GM23248 (cell line): ENCODE measurements around the gene YTHDF1. TPM values are rescaled to one million over a fixed set of nuclear protein-coding genes. Genes with fewer than 3 reads are reported as not detected.

ENCODE experiments used
- DNase-seq: peaks from one replicate; pipeline ENCODE4 v3.0.0-alpha.2; 2015
- H2AFZ ChIP-seq: fragments of 200-600 bp; sonication (generic); 2 replicates; pipeline ENCODE4 v1.6.1; 2016; ENCODE audit warnings: antibody characterized with exemption
- H3F3A ChIP-seq: fragments of 200-600 bp; sonication (generic); 2 replicates; pipeline ENCODE4 v1.6.1; 2016; ENCODE audit warnings: mild to moderate bottlenecking, antibody characterized with exemption, mixed run types; ENCODE audit not compliant: insufficient read depth
- H3K27ac ChIP-seq: fragments of 200-600 bp; sonication (generic); 2 replicates; pipeline ENCODE4 v1.5.1; 2016; ENCODE audit warnings: mild to moderate bottlenecking
- H3K27me3 ChIP-seq: fragments of 200-600 bp; sonication (generic); replicated peaks from 2 replicates; pipeline ENCODE4 v1.6.1; 2016; ENCODE audit warnings: mild to moderate bottlenecking; ENCODE audit not compliant: insufficient read depth
- H3K36me3 ChIP-seq: fragments of 200-600 bp; sonication (generic); 2 replicates; pipeline ENCODE4 v1.6.1; 2016; ENCODE audit warnings: low read depth, mild to moderate bottlenecking
- H3K4me1 ChIP-seq: fragments of 200-600 bp; sonication (generic); 2 replicates; pipeline ENCODE4 v1.6.1; 2016; ENCODE audit warnings: mild to moderate bottlenecking; ENCODE audit not compliant: insufficient read depth
- H3K4me2 ChIP-seq: fragments of 200-600 bp; sonication (generic); one replicate; pipeline ENCODE4 v1.6.1; 2016; ENCODE audit warnings: mild to moderate bottlenecking; ENCODE audit not compliant: unreplicated experiment
- H3K4me3 ChIP-seq: fragments of 200-600 bp; sonication (generic); 2 replicates; pipeline ENCODE4 v1.5.1; 2016; ENCODE audit warnings: mild to moderate bottlenecking
- H3K79me2 ChIP-seq: fragments of 200-600 bp; sonication (generic); 2 replicates; pipeline ENCODE4 v1.6.1; 2016; ENCODE audit warnings: mild to moderate bottlenecking; ENCODE audit not compliant: insufficient read depth
- H3K9ac ChIP-seq: fragments of 200-600 bp; sonication (generic); 2 replicates; pipeline ENCODE4 v1.6.1; 2016; ENCODE audit warnings: mild to moderate bottlenecking
- H3K9me2 ChIP-seq: fragments of 200-600 bp; sonication (generic); 2 replicates; pipeline ENCODE4 v1.6.1; 2016; ENCODE audit warnings: mixed run types, mild to moderate bottlenecking, moderate library complexity; ENCODE audit not compliant: insufficient read depth
- H3K9me3 ChIP-seq: fragments of 200-600 bp; sonication (generic); one replicate; pipeline ENCODE4 v1.6.1; 2017; ENCODE audit warnings: low read depth
- H4K20me1 ChIP-seq: fragments of 200-600 bp; sonication (generic); 2 replicates; pipeline ENCODE4 v1.6.0; 2016; ENCODE audit not compliant: insufficient read depth
- EZH2 ChIP-seq: fragments of 200-600 bp; sonication (generic); IDR thresholded peaks from 2 replicates; pipeline ENCODE4 v1.6.1; 2018; ENCODE audit warnings: antibody characterized with exemption, mild to moderate bottlenecking; ENCODE audit not compliant: insufficient read depth, poor library complexity, severe bottlenecking
- EZH2phosphoT487 ChIP-seq: fragments of 200-600 bp; sonication (generic); IDR thresholded peaks from 2 replicates; pipeline ENCODE4 v1.6.1; 2018; ENCODE audit warnings: antibody characterized with exemption, moderate library complexity, mild to moderate bottlenecking, low read depth; ENCODE audit not compliant: insufficient read depth
- WGBS, 2 experiments: methylation state at CpG; one replicate each; pipeline ENCODE4 v1.1.6; 2015 to 2017; ENCODE audit warnings: low lambda C conversion rate in 2 of 2, low coverage in 1 of 2; ENCODE audit errors: missing lambda C conversion rate in 2 of 2; 5-methylcytosine and 5-hydroxymethylcytosine counted together
- in situ Hi-C: fragments of 300-500 bp; cut with MboI; formaldehyde crosslinking; loops from 2 replicates; pipeline ENCODE4 v1.15.0; 2020
- polyA plus RNA-seq: library from polyadenylated mRNA; unstranded; fragments of >200 nt; fragmentation: Nextera tagmentation; extraction: Ambion mirVana; gene quantifications from 2 replicates; pipeline ENCODE4 v1.2.1, GENCODE V29; 2016
- total RNA-seq: library from RNA; depleted of rRNA; stranded (reverse); fragments of >200 nt; shearing (Covaris generic); gene quantifications from 2 replicates; pipeline ENCODE4 v1.2.3, GENCODE V29; 2014

The YTHDF1 gene
- total and polyA plus RNA-seq, 2 experiments from 2014 or later: 16.7 to 20.4 TPM

DNA sequence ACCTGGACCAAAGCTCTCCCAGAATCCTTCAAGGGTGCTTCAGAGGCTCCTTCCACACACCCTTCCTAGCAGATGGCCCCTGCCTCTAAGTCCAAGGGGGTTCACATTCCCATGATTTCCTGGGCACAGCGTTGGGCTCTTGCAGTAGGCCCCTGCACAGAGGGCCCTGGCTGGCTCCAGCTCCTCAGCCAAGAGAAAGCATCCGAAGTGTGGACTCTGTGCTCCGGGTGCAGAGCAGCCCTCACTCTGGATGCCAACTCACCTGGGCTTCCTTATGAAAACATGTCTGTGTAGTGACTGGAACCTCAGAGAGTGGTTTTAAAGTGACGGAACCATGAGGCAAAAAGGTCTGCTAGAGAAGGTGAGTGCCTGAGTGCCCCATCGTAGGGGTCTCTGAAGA is 11.6 kb downstream of the YTHDF1 start:
- Histone ChIP-seq H3K4me3 (no peak overlapping the region), H3K9ac (no peak overlapping the region), H3K4me2 (no peak overlapping the region), H3K36me3 (peaks cover 14% of the 10 kb centered on the region; the same call in 1 of the 2 replicates), H3K9me3 (no peaks in the 10 kb centered on the region), H4K20me1 (no peaks in the 10 kb centered on the region; the same call in 1 of the 2 replicates), H3K27ac (no peak overlapping the region), H3F3A (no peaks in the 10 kb centered on the region; the same call in 1 of the 2 replicates), H2AFZ (no peak overlapping the region), H3K79me2 (peaks cover 100% of the 10 kb centered on the region), H3K9me2 (no peaks in the 10 kb centered on the region), H3K27me3 (no peaks in the 10 kb centered on the region), H3K4me1 (no peaks in the 10 kb centered on the region)
- TF ChIP-seq EZH2phosphoT487: no peak
- no peak for TF ChIP-seq EZH2
- 76 to 78% methylated on average over 5 of the region's 5 CpGs for WGBS, 2 experiments
- DNase-seq: no peak
- in situ Hi-C loops: no loop called here

DNA sequence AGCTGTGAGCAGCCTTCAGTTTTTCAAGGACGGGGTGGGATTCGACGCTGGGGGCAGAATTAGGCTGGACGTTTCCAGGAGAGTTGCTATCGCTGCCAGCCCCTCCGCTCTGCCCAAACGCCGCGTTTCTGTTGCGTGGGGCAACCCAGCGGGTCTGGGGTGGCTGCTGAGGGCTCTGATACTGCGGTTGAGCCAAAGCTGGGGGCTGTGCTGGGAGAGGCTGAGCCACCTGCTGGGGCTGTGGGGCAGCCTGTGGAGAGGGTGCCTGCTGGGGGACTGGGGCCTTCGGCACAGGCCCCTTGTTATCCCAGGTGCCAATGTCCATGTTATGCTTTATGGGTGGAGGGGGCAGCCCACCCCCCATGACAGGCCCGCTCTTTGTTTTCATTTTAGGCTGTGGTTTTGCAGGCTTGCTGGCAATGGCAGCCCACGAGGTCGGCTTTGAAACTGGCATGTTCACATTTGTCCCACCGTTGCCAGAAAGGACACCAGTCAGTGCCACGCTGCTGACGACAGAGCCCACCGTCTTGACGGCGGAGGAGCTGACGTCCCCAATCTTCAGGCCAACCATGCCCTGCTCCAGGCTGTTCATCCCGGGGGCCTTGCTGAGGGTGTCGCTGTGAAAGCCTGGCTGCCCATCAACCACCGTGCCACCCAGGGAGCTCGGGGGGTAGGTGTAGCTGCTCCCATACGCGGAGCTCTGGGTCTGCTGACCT is 13.0 kb downstream of the YTHDF1 start:
- H3K27ac ChIP-seq: no peak overlapping the region
- 97 to 98% methylated on average over 28 to 29 of the region's 29 CpGs for WGBS, 2 experiments
- DNase-seq: no peak
- TF ChIP-seq EZH2phosphoT487 (no peak), EZH2 (no peak)
- H3K36me3 ChIP-seq: peaks cover 10% of the 10 kb centered on the region; the same call in 1 of the 2 replicates
- H4K20me1 ChIP-seq: peaks cover 7% of the 10 kb centered on the region; the same call in 1 of the 2 replicates
- in situ Hi-C loops: no loop called here
- no peaks in the 10 kb centered on the region for H3K4me1 ChIP-seq
- no peaks in the 10 kb centered on the region for H3K27me3 ChIP-seq
- no peaks in the 10 kb centered on the region for H3K9me2 ChIP-seq
- H3K9me3 ChIP-seq: no peaks in the 10 kb centered on the region
- H3F3A ChIP-seq: no peaks in the 10 kb centered on the region
- H3K79me2 ChIP-seq: peaks cover 100% of the 10 kb centered on the region
- H2AFZ ChIP-seq: no peak overlapping the region
- no peak overlapping the region for H3K4me3 ChIP-seq
- no peak overlapping the region for H3K4me2 ChIP-seq
- H3K9ac ChIP-seq: no peak overlapping the region

DNA sequence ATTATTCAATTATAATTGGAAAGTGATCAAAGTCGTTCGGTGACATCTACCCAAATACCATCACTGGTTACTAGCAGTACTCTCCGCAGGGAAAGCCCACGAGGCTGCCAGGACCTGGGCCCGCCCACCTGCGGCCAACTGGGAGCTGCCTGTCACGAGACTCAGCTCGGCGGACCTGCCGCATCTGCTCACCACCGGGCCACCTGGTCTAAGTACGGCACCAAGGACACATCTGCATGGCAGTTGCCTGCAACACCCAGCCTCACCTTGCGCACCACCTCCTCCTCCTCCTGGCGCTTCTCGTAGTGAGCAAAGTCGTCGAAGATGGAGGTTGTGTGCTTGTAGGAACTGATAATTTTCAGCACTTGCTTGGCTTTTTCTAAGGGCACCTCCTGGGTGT is 13.9 kb downstream of the YTHDF1 start:
- Histone ChIP-seq H3F3A (no peaks in the 10 kb centered on the region), H3K36me3 (peaks cover 5% of the 10 kb centered on the region; the same call in 1 of the 2 replicates), H2AFZ (no peak overlapping the region), H4K20me1 (peaks cover 12% of the 10 kb centered on the region; the same call in 1 of the 2 replicates), H3K4me3 (no peak overlapping the region), H3K9me3 (no peaks in the 10 kb centered on the region), H3K4me2 (no peak overlapping the region), H3K4me1 (no peaks in the 10 kb centered on the region), H3K9ac (no peak overlapping the region), H3K79me2 (peaks cover 100% of the 10 kb centered on the region), H3K27ac (no peak overlapping the region), H3K27me3 (no peaks in the 10 kb centered on the region), H3K9me2 (no peaks in the 10 kb centered on the region)
- in situ Hi-C loops: no loop called here
- no peak for DNase-seq
- TF ChIP-seq EZH2: no peak
- no peak for TF ChIP-seq EZH2phosphoT487
- WGBS, 2 experiments: 91% methylated on average over 17 of the region's 17 CpGs

DNA sequence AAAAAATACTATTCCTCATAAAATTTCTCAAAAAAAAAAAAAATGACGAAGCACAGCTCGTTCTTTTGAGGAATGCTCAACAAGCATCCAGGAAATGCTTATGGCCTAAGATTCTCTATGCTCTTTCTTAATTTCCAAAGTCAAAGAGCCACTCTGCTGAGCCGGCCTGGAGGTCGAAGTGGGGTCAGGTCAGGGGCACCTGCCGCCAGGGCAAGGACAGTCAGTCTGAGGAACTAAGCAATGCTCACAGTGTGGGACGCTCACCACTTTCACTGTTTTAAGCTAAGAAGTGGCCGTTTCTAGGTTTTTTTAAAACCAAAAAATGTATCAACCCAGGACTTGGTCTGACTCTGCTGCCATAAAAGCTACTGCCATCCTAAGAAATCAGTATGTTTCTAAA is 17.3 kb downstream of the YTHDF1 start:
- H3K4me3 ChIP-seq: no peak overlapping the region

More for the DNA sequence above, 17.3 kb downstream of the YTHDF1 start:
- H3K9me2 ChIP-seq: no peaks in the 10 kb centered on the region
- H4K20me1 ChIP-seq: peaks cover 20% of the 10 kb centered on the region; the same call in 1 of the 2 replicates
- H3K9ac ChIP-seq: no peak overlapping the region; the same call in 1 of the 2 replicates
- no peak overlapping the region for H3K4me2 ChIP-seq
- peaks cover 85% of the 10 kb centered on the region for H3K79me2 ChIP-seq
- no peaks in the 10 kb centered on the region for H3K27me3 ChIP-seq
- peaks cover 18% of the 10 kb centered on the region for H3K36me3 ChIP-seq
- no peak for DNase-seq
- no peaks in the 10 kb centered on the region for H3K9me3 ChIP-seq
- TF ChIP-seq EZH2phosphoT487: no peak
- no peak for TF ChIP-seq EZH2
- H3F3A ChIP-seq: peaks cover 9% of the 10 kb centered on the region; the same call in 1 of the 2 replicates
- WGBS, 2 experiments: 56 to 59% methylated on average over 7 of the region's 7 CpGs
- H3K27ac ChIP-seq: no peak overlapping the region
- no peak overlapping the region for H2AFZ ChIP-seq
- in situ Hi-C loops: no loop called here
- no peaks in the 10 kb centered on the region for H3K4me1 ChIP-seq
